Activated T-helper 1 cell treated with Interleukin-2 at 50 U/mL for 16 hours (primary cell): ENCODE measurements around the gene DDX41.

ENCODE experiments used
- DNase-seq: peaks from one replicate; pipeline ENCODE4 v3.0.0-alpha.2; 2020; ENCODE audit warnings: low read depth

Gene DDX41

DNA sequence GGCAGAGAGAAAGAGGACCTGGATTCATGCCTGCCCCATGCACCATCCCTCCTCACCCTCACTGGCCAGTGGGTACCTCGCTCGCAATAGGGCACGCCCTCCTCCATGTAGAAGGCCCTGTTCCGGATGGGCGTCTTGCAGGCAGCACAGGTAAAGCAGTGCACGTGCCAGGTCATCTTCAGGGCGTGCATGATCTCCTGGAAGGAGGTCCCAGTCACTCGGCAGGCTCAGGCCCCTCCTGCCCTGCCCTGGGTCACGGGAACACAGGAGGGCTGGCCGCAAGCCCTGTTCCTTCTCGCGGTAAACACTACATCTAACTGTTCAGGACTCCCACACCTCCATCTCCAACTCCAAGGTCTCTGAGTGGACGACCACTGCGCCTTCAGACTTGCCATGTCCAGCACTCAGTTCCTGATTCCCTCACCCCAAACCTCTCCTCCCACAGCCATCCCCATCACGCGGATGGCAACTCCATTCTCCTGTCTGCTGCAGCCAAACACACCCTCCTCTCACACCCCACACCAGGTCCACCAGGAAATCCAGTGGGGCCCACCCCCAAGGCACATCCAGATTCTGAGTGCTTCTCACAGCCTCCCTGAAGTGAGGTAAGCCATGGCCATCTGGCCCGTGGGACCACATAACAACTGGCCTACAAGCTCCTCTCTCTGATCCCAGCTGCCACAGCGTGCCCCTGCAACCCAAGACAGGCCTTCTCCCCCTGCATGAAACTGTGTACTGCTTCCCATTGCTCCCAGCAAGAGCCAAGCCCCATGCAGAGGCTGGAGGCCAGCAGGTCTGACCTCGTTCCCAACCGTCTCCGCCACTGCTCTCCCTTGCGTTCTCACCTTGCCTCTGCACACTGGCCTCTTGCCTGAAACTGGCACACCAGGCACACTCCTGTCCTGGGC, 32.5 kb downstream of the DDX41 start:
- DNase-seq = no peak

DNA sequence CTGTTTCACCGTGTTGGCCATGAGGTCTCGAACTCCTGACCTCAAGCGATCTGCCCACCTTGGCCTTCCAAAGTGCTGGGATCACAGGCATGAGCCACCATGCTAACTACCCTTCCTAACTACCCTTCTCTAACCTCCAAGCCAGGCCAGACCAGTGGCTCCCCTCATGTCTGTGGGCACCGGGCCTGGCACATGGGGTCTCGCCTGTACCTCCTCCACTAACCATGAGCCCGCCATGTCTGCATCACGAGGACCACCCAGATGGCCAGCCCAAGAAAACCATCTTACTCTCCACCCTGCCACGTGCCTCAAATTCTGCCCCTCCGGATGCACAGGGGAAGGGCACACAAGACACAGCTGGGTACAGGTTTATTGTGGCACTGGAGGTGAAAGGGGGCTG, 33.7 kb downstream of the DDX41 start:
- no peak for DNase-seq

DNA sequence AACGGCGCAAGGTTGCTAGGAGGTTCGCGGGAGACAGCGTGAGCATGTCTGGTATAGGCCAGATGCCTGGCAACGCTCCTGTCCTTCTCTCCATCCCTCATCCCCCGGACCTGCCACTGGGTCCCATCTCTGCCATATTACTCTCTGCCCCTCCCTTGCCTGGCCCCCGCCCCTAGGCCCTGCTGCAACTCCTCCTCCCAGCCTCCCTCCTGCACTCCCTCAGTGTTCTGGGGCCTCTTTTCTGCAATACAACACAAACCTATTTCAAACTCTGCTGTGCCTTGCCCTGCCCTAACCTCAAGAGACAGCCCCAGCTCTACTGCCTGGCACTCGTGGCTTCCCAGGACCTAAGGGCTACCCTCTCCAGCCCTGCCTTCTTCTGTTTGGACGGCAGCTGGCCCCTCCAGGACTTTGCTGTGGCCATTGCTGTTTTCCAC, 34.4 kb downstream of the DDX41 start:
- no peak for DNase-seq

GRCh38 chr5:177479774-177480173, 37.0 kb downstream of the DDX41 start:
- DNase-seq = no peak

DNA sequence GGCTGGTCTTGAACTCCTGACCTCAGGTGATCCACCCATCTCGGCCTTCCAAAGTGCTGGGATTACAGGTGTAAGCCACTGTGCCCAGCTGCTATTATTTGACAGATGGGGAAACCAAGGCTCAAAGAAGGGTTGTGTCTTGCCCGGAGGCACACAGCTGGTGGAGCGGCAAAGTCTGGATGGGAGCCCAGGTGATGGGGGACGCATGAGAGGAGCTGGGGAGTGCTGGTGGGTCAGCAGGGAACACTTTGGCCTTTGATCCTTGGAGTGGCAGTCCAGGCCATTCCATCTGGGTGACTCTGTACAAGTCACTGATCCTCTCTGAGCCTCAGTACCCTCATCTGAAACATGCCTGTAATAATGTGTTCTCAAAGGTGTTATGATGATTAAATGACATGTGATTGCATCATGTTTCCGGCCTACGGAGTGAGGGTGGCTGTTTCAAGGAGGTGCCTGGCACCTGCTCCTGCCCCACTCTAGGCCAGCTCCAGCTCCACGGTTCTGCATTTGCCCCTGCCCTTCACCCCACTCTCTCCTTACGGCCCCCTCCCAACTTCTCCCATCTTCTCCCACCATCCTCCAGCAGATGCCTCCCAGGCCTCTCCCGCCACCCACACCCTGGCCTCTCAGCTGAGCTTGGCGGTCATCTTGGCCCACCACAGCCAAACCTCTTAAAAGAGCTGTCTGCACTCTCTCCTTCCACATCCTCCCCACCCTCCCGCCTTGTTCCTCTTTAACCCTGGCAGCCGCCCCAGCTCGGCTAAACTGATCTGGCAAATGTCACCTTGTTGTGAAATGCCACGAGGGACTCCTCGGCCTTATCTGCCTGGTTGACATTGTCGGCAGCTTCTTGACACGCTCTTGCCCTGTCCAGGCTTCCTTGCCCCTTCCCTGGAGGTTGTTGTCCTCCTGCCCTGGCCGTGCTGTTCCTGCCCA, 37.8 kb downstream of the DDX41 start:
- no peak for DNase-seq

GRCh38 chr5:177477701-177478477, 38.9 kb downstream of the DDX41 start:
- DNase-seq = no peak

- DNase-seq = no peak
These were observed 40.1 kb downstream of the DDX41 start for GRCh38 chr5:177476531-177477233.

GRCh38 chr5:177475563-177476427, 41.0 kb downstream of the DDX41 start:
- DNase-seq = no peak

- DNase-seq = no peak
These were observed 41.8 kb downstream of the DDX41 start for GRCh38 chr5:177474846-177475562.

DNA sequence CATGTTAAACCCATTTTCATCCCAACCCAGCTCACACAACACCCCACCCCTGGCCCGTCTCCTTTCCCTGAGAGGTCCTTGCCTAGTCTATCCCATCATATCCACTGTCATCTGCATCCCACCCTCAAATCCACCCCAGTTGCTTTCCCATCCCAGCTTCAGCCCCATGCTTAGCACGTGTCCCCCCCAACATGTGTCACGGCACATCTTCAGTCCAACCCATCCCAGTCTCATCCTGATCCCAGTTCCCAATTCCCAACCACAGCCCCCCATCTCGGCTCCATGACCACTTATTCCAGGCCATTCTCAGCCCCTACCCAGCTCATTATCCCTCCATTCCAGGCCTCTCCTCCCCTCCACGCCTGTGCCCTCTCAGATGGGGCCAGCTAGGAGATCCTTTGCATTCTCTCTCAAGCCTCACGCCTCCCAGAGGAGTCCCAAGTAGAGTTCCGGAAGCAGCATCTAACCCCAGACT, 42.7 kb downstream of the DDX41 start:
- DNase-seq = no peak

DNA sequence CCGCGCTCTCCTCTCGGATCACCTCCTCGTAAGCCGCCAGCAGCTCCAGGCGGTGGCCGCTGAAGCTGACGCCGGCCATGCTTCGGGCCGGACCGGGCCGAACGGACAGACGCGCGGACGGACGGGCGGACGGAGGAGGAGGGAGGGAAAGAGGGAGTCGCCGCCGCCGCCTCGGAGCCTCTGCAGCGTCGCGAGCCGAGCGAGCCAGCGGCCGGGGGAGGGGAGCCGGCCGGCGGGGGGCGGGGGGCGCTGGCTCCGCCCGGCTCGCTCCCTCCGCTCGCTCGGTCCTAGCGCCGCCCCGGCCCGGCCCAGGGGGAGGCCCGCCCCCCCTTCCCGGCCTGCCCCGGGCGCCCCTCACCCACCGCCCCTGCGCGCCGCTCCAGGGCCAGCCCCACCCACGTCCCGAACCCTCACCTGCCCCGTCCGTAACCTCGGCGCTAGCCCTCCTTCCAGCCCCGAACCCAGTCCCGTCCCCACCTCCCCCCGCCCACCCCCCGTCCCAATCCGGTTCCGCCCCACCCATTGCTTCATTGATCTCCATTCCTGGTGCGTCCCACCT, 43.2 kb downstream of the DDX41 start, which contains the start of gene DBN1:
DBN1 (minus strand) TSS at position 192 of the 559 bp plus-strand sequence; CDS start at position 79, 113 bp downstream.
- DNase-seq = no peak

- DNase-seq = peak; percentile 18
These were observed 44.0 kb downstream of the DDX41 start for GRCh38 chr5:177472460-177473442.

GRCh38 chr5:177471610-177472356, 45.0 kb downstream of the DDX41 start:
- DNase-seq = no peak

DNA sequence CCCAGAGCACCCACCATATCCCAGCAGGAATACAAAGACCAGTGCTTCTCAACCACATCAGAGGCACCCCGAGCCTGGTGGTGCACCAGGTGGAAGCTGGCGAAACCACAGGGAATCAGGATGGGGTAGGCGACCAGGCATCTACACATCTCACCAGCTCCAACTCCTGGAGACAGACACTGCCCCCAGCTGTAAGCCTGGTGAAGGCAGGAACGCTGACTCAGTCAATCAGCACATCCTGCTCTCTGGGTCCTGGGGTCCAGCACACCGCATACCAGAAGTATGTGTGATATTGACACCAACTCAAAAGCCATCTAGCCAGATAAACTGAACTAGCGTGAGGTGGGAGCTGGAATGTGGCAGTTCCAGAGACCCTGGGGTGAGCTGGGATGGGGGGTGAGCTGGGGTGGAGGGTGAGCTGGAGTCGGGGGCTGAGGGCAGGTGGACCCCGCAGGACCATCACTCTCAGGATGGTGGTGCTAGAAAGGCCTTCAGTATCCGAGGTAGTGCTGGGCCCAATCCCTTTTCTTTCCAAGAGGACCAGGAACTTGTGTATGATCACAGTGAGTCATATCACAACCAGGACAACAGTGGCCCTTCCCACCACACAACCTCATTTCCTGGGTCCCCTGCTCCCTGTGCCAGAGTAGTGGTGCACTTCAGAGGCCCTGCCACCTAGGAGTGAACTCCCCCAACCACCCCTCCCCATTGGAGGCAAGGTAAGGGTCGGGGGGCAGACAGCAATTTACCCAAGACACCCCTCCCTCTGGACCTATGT, 45.8 kb downstream of the DDX41 start:
- DNase-seq = no peak

DNA sequence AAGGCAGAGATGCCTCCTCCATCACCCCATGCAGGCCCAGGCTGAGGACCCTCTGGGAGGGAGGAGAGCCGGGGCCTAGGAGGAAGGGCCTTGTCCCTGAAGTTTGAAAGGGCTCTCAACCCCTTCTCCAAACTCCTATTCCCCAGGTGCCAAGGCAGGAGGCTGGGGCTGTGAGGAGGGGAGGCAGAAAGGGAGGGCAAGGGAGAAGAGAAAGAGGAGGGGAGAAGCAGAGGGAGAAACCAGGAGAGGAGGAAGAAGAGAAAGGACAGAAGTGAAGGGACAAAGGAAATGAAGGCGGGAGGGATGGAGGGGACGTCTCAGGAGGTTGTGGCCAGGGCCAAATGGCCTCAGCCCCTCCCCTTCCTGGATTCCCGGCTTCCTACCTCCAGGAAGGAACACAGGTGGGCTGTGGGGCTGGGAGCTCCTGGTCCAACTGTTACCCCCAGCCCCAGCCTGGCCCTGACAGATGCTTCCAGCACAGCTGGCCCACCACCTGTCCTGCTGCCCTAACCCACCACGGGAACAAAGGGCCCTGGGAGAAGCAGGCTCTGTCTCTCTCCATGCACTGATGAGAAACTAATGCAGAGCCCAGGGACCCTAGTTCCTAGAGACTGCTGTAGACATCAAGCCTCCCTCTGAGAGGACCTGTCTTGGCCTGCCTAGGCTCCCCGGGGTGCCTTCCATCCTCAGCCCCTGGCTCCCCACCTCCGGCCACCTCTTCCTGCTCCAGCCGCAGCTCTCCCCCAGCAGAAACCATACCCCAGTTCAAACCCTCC, 46.8 kb downstream of the DDX41 start:
- DNase-seq = no peak
